Measurements from ENCODE around the gene DIPK1C. TPM values are rescaled to one million over a fixed set of nuclear protein-coding genes. Genes with fewer than 3 reads are reported as not detected.
A peak's percentile ranks its signal among the peaks of the same experiment; 100 is the strongest.

The DIPK1C gene
- total and polyA plus RNA-seq, 9 of the 15 experiments (the other 6 are each of a cell fraction or from before 2014, with no cell fraction given): 0.04 to 0.32 (median 0.15) TPM; not detected in 2

DNA sequence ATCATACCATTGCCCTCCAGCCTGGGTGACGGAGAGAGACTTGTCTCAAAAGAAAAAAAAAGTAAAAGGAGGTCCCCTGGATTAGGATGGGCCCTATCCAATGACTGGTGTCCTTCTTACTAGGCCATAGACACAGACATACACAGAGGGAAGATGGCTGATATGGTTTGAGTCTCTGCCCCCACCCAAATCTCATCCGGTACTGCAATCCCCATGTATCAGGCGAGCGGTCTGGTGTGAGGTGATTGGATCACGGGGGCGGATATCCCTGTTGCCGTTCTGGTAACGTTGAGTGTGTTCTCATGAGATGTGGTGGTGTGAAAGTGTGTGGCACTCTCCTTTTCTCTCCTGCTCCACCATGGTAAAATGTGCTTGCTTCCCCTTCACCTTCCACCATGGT is 31.2 kb upstream of the DIPK1C start (continued):
- TF ChIP-seq STAT5A (IDR thresholded peaks at IDR 0.05; ENCODE audit: borderline replicate concordance, low read length) (0 out of 2 replicates have a peak, but pooled peaks have one; percentile 13), NR2C2 (CRISPR knock-in tag; IDR thresholded peaks at IDR 0.05) (no peak), NR2C2 (tag; IDR thresholded peaks at IDR 0.05) (no peak), FOSL1 (tag; conservative IDR thresholded peaks at IDR 0.05) (no peak), SRSF3 (IDR thresholded peaks at IDR 0.05; ENCODE audit: insufficient read depth, low read length) (no peak), ASH1L (IDR thresholded peaks at IDR 0.05; ENCODE audit: borderline replicate concordance, low read depth, partially characterized antibody) (no peak), XRCC4 (IDR thresholded peaks at IDR 0.05; ENCODE audit: extremely low read depth, insufficient read depth, insufficient read length) (no peak), HMG20A (CRISPR knock-in tag; conservative IDR thresholded peaks at IDR 0.05) (no peak), CEBPG (CRISPR knock-in tag; IDR thresholded peaks at IDR 0.05) (no peak), CEBPG (tag; conservative IDR thresholded peaks at IDR 0.05 in 1 of 2, IDR thresholded peaks at IDR 0.05 in 1 of 2) (no peak), HNRNPL (IDR thresholded peaks at IDR 0.05; ENCODE audit: low read depth, low read length) (no peak), POLR2AphosphoS2 (IDR thresholded peaks at IDR 0.05; ENCODE audit: low read length) (no peak)
- TF ChIP-seq, protein P1, sequence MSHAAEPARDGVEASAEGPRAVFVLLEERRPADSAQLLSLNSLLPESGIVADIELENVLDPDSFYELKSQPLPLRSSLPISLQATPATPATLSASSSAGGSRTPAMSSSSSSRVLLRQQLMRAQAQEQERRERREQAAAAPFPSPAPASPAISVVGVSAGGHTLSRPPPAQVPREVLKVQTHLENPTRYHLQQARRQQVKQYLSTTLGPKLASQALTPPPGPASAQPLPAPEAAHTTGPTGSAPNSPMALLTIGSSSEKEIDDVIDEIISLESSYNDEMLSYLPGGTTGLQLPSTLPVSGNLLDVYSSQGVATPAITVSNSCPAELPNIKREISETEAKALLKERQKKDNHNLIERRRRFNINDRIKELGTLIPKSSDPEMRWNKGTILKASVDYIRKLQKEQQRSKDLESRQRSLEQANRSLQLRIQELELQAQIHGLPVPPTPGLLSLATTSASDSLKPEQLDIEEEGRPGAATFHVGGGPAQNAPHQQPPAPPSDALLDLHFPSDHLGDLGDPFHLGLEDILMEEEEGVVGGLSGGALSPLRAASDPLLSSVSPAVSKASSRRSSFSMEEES (CRISPR knock-in tag; IDR thresholded peaks at IDR 0.05): no peak
- TF ChIP-seq, protein P2, sequence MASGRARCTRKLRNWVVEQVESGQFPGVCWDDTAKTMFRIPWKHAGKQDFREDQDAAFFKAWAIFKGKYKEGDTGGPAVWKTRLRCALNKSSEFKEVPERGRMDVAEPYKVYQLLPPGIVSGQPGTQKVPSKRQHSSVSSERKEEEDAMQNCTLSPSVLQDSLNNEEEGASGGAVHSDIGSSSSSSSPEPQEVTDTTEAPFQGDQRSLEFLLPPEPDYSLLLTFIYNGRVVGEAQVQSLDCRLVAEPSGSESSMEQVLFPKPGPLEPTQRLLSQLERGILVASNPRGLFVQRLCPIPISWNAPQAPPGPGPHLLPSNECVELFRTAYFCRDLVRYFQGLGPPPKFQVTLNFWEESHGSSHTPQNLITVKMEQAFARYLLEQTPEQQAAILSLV (tag; IDR thresholded peaks at IDR 0.05): no peak
- TF ChIP-seq, protein P3, sequence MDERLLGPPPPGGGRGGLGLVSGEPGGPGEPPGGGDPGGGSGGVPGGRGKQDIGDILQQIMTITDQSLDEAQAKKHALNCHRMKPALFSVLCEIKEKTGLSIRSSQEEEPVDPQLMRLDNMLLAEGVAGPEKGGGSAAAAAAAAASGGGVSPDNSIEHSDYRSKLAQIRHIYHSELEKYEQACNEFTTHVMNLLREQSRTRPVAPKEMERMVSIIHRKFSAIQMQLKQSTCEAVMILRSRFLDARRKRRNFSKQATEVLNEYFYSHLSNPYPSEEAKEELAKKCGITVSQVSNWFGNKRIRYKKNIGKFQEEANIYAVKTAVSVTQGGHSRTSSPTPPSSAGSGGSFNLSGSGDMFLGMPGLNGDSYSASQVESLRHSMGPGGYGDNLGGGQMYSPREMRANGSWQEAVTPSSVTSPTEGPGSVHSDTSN (CRISPR knock-in tag; IDR thresholded peaks at IDR 0.05; ENCODE audit: low read depth): no peak
- TF ChIP-seq, protein P3 (tag; conservative IDR thresholded peaks at IDR 0.05; ENCODE audit: low read depth): no peak
